ENCODE data around the gene PABPN1L.

DNA sequence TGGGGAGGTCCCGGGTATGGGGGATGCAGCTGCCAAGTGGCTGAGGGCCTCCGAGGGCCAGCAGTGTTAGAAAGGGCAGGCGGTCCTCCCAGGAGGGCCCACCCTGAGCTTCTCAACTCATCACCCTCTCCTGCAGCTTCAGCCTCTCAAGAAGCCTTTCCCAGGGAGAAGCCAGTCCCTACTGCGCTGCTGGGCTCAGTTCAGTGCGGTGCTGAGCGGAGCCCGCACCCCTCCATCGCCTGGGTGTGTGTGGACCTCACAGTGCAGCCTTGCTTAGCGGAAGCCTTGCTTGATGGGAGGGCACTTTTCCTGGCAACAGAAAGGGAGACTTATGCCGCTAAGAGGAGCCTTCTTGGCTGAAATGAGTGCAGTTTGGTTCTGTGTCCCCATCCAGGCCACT, 51.2 kb downstream of the PABPN1L start:
- TF ChIP-seq, protein P1, sequence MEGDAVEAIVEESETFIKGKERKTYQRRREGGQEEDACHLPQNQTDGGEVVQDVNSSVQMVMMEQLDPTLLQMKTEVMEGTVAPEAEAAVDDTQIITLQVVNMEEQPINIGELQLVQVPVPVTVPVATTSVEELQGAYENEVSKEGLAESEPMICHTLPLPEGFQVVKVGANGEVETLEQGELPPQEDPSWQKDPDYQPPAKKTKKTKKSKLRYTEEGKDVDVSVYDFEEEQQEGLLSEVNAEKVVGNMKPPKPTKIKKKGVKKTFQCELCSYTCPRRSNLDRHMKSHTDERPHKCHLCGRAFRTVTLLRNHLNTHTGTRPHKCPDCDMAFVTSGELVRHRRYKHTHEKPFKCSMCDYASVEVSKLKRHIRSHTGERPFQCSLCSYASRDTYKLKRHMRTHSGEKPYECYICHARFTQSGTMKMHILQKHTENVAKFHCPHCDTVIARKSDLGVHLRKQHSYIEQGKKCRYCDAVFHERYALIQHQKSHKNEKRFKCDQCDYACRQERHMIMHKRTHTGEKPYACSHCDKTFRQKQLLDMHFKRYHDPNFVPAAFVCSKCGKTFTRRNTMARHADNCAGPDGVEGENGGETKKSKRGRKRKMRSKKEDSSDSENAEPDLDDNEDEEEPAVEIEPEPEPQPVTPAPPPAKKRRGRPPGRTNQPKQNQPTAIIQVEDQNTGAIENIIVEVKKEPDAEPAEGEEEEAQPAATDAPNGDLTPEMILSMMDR (IDR thresholded peaks at IDR 0.05) = no peak
- TF ChIP-seq EZH2 (IDR thresholded peaks at IDR 0.05) (no peak), EZH2phosphoT487 (IDR thresholded peaks at IDR 0.05) (no peak)

All from neural progenitor cell (in vitro differentiated cells).